Esophagus squamous epithelium (tissue), 5 donors: ENCODE measurements around the gene PHKG2. TPM values are rescaled to one million over a fixed set of nuclear protein-coding genes. Genes with fewer than 3 reads are reported as not detected.

ENCODE experiments used
- DNase-seq: peaks from one replicate; lab custom pipeline; 2025; lab: John Stamatoyannopoulos, UW
- H3K27ac ChIP-seq, 4 donors: fragments of 200-600 bp; sonication (generic); one replicate each; pipeline ENCODE4 v1.5.1; 2016 to 2019; ENCODE audit warnings: mild to moderate bottlenecking in 1 of 4
- H3K27me3 ChIP-seq, 4 donors: fragments of 200-600 bp; sonication (generic); 1 replicate in 3 of 4; 2 replicates in 1 of 4; pipeline versions ENCODE4 v1.5.1 to v1.6.0; 2017 to 2021; ENCODE audit warnings: antibody characterized with exemption in 1 of 4
- H3K36me3 ChIP-seq, 3 donors: fragments of 200-600 bp; sonication (generic); one replicate each; pipeline ENCODE4 v1.5.1; 2016 to 2019
- H3K4me1 ChIP-seq, 3 donors: fragments of 200-600 bp; sonication (generic); one replicate each; pipeline ENCODE4 v1.5.1; 2017 to 2019
- H3K4me3 ChIP-seq, 4 donors: fragments of 200-600 bp; sonication (generic); 1 replicate in 3 of 4; 2 replicates in 1 of 4; pipeline ENCODE4 v1.5.1; 2016 to 2019; ENCODE audit warnings: mild to moderate bottlenecking in 2 of 4, moderate library complexity in 1 of 4
- H3K9me3 ChIP-seq, 3 donors: fragments of 200-600 bp; sonication (generic); one replicate each; pipeline ENCODE4 v1.5.1; 2016 to 2019
- POLR2A ChIP-seq, 4 donors: fragments of 450-650 bp; IDR thresholded peaks; one replicate each; pipeline ENCODE4 v1.6.1; 2017; ENCODE audit warnings: antibody characterized with exemption in 4 of 4, mild to moderate bottlenecking in 4 of 4, moderate library complexity in 3 of 4
- WGBS, 2 donors: methylation state at CpG; one replicate each; pipeline ENCODE4 v1.1.5; 2018; 5-methylcytosine and 5-hydroxymethylcytosine counted together
- intact Hi-C: fragments of 100-400 bp; cut with DNase I; formaldehyde crosslinking; loops from one replicate; pipeline ENCODE4 v1.15.0; 2022
- total RNA-seq, 4 donors: library from RNA; depleted of rRNA; stranded (reverse); fragments of >200 nt; gene quantifications; one replicate each; pipeline ENCODE4 v1.1.0, GENCODE V29; 2016
- TF ChIP-seq, protein P1 (sequence below), 6 experiments: fragments of 450-650 bp in 4 of 6; fragments of 200-600 bp in 2 of 6; sonication (generic) in 2 of 6; IDR thresholded peaks; one replicate each; pipeline ENCODE4 v1.5.1; 2016 to 2019; ENCODE audit warnings: antibody characterized with exemption in 6 of 6, mild to moderate bottlenecking in 4 of 6, moderate library complexity in 4 of 6
- donor health status: DM: yes; HTN: yes; CAD: no.

The PHKG2 gene
- total RNA-seq, 4 donors from 2014 or later: 18.6 to 27.8 (median 21.7) TPM

DNA sequence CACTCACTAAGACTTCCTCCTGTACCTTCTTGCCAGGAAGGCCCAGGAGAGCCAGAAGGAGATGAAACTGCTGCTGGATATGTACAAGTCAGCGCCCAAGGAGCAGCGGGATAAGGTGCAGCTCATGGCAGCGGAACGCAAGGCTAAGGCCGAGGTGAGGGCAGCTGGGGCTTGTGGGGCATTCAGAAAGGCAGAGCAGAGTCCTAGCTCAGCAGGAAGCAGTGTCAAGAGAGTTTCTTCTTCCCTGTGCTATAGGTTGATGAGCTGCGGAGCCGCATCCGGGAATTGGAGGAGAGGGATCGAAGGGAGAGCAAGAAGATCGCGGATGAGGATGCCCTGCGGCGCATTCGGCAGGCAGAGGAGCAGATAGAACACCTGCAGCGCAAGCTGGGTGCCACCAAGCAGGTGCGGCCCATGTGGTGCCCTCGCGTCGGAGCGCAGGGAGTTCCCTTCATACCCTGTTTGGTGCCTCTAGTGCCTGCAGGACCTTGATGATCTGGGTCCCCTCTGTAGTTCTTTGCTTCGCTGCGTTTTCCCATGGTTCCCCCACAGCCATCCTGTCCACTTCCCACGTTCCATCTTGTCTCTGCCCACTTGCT, 20.5 kb downstream of the PHKG2 start:
- Histone ChIP-seq H3K27me3 (no peaks in the 10 kb centered on the region), H3K9me3 (no peaks in the 10 kb centered on the region), H3K27ac (no peak overlapping the region), H3K4me3 (no peak overlapping the region), H3K4me1 (peaks cover 0 to 10% (median 0%) of the 10 kb centered on the region in 3 donors), H3K36me3 (peaks cover 71 to 100% (median 80%) of the 10 kb centered on the region in 3 donors)
- intact Hi-C loops: no loop called here
- 93 to 96% methylated on average over 21 to 23 of the region's 23 CpGs for WGBS, 2 donors
- DNase-seq: no peak
- TF ChIP-seq POLR2A (IDR thresholded peaks at IDR 0.05): no peak

DNA sequence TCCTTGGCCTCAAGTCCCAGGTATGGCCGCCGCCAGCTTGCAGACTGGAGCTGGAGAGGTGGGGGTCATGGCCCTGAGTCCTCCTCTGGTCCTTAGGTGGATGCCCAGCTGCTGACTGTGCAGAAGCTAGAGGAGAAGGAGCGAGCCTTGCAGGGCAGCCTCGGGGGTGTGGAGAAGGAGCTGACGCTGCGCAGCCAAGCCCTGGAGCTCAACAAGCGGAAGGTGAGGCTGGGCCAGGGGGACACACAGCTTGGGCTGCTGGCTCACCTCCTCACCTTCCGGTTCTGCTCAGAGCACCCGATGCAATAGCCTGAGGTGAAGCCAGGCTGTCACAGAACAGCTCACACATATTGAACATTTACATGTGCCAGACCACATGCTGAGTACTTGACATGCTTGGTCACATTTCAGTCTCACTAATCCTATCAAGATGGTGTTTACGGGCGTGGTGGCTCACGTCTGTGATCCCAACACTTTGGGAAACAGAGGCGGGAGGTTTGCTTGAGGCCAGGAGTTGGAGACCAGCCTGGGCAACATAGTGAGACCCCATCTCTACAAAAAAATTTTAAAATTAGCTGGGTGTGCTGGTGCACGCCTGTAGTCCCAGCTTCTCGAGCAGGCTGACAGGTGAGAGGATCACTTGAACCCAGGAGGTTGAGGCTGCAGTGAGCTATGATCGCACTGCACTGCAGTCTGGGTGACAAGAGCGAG, 21.3 kb downstream of the PHKG2 start:
- Histone ChIP-seq H3K9me3 (no peaks in the 10 kb centered on the region), H3K36me3 (peaks cover 72 to 100% (median 73%) of the 10 kb centered on the region in 3 donors)
- TF ChIP-seq, protein P1, sequence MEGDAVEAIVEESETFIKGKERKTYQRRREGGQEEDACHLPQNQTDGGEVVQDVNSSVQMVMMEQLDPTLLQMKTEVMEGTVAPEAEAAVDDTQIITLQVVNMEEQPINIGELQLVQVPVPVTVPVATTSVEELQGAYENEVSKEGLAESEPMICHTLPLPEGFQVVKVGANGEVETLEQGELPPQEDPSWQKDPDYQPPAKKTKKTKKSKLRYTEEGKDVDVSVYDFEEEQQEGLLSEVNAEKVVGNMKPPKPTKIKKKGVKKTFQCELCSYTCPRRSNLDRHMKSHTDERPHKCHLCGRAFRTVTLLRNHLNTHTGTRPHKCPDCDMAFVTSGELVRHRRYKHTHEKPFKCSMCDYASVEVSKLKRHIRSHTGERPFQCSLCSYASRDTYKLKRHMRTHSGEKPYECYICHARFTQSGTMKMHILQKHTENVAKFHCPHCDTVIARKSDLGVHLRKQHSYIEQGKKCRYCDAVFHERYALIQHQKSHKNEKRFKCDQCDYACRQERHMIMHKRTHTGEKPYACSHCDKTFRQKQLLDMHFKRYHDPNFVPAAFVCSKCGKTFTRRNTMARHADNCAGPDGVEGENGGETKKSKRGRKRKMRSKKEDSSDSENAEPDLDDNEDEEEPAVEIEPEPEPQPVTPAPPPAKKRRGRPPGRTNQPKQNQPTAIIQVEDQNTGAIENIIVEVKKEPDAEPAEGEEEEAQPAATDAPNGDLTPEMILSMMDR (IDR thresholded peaks at IDR 0.05): no peak
- no peak for TF ChIP-seq POLR2A (IDR thresholded peaks at IDR 0.05)

DNA sequence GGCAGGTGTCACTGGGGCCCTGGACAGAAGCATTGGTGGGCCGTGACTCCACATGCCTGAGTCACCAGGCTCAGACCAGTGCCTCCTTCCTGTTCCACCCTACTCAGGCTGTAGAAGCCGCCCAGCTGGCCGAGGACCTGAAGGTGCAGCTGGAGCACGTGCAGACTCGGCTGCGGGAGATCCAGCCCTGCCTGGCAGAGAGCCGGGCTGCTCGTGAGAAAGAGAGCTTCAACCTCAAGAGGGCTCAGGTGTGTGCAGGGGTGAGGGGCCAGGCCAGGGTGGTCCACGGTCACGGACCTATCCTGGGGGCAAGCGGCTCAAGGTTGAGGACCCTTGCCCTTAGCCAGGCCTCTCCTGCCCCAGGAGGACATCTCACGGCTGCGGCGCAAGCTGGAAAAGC, 23.5 kb downstream of the PHKG2 start:
- no peaks in the 10 kb centered on the region for H3K27me3 ChIP-seq
- H3K36me3 ChIP-seq: peaks cover 52 to 80% (median 53%) of the 10 kb centered on the region in 3 donors
- intact Hi-C loops: no loop called here
- 64 to 85% methylated on average over 4 to 11 of the region's 14 CpGs for WGBS, 2 donors
- H3K4me1 ChIP-seq: peaks cover 13 to 25% (median 20%) of the 10 kb centered on the region in 3 donors
- H3K9me3 ChIP-seq: no peaks in the 10 kb centered on the region
- TF ChIP-seq POLR2A (IDR thresholded peaks at IDR 0.05): no peak
- TF ChIP-seq, protein P1 (IDR thresholded peaks at IDR 0.05): no peak
- no peak overlapping the region for H3K27ac ChIP-seq
- no peak overlapping the region for H3K4me3 ChIP-seq
- DNase-seq: no peak

More for the DNA sequence above, 21.3 kb downstream of the PHKG2 start:
- 88 to 95% methylated on average over 9 to 10 of the region's 17 CpGs for WGBS, 2 donors
- intact Hi-C loops: no loop called here
- H3K4me3 ChIP-seq: no peak overlapping the region
- no peak overlapping the region for H3K27ac ChIP-seq
- no peak for DNase-seq
- no peaks in the 10 kb centered on the region for H3K27me3 ChIP-seq
- H3K4me1 ChIP-seq: peaks cover under 1 to 7% (median 2%) of the 10 kb centered on the region in 3 donors

DNA sequence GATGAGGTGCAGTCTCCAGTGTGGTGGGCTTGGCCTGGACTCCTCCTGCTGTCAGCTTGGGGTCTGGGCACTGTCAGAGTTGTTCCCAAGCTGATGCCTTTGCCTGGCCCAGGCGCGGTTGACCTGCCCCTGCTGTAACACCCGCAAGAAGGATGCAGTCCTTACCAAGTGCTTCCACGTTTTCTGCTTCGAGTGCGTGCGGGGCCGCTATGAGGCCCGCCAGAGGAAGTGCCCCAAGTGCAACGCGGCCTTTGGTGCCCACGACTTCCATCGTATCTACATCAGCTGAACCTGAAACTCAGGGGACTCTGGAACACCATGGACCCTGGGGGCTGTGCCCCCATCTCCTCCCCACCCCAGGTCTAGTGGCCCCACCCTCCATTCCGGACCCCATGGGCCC, 25.6 kb downstream of the PHKG2 start:
- intact Hi-C loops: no loop called here
- Histone ChIP-seq H3K27me3 (no peaks in the 10 kb centered on the region), H3K4me3 (no peak overlapping the region), H3K36me3 (peaks cover 35 to 59% (median 39%) of the 10 kb centered on the region in 3 donors), H3K4me1 (peaks cover 14 to 46% (median 23%) of the 10 kb centered on the region in 3 donors), H3K9me3 (no peaks in the 10 kb centered on the region), H3K27ac (no peak overlapping the region)
- TF ChIP-seq POLR2A (IDR thresholded peaks at IDR 0.05): no peak
- TF ChIP-seq, protein P1 (IDR thresholded peaks at IDR 0.05): no peak
- 85 to 92% methylated on average over 11 to 13 of the region's 14 CpGs for WGBS, 2 donors
- DNase-seq: no peak

DNA sequence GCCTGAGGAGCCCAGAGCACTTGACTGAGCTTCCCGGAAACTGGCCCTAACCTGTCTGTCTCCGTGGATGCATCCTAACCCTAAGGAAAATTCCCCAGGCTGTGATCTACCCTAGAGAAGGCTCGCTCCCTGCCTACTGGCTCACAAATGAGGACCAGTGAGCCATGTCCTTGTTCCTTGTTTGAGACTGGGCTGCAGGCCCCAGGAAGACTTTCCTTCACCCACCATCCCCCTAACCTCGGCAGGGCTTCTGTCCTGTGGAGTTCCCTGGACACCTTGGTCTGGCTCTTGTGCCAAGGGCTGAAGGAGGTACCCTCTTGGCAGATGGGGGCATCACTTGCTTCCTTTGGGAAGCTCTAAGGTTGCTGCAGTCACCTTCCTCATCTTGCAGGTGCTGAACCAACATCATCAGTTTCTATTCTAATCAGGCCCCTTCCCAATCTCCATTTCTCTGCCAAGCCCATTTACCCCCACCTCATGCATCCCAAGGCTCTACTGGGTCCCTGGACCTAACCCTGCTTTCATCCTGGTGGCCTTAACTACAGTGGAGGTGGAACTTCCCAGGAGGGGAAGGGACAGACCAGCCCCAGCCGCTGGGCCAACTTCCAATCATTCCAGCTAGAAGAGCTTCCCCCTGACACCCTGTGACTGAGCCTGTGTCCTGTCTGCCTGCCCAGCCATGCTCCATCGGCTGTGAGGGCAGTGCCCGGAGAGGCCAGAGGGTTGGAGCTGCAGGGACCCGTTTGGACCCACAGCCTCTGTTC, 26.3 kb downstream of the PHKG2 start:
- no peak for TF ChIP-seq POLR2A (IDR thresholded peaks at IDR 0.05)
- TF ChIP-seq, protein P1 (IDR thresholded peaks at IDR 0.05): no peak
- peaks cover 14 to 47% (median 23%) of the 10 kb centered on the region in 3 donors for H3K4me1 ChIP-seq
- H3K36me3 ChIP-seq: peaks cover 28 to 52% (median 32%) of the 10 kb centered on the region in 3 donors
- H3K27me3 ChIP-seq: no peaks in the 10 kb centered on the region
- peak overlapping the region; percentile 84 to 89 (median 84) for H3K27ac ChIP-seq
- H3K9me3 ChIP-seq: no peaks in the 10 kb centered on the region
- no peak for DNase-seq
- 14 to 40% methylated on average over 1 to 2 of the region's 8 CpGs for WGBS, 2 donors
- H3K4me3 ChIP-seq: peak overlapping the region; percentile 71 to 81 (median 76)
- intact Hi-C loops: no loop called here
